DOHH2 (cell line): ENCODE measurements around the gene KRTAP19-7.

ENCODE experiments used
- H3F3A ChIP-seq: fragments of 200-600 bp; sonication (generic), shearing (Covaris generic); 2 replicates; pipeline ENCODE4 v1.6.0; 2016; ENCODE audit warnings: antibody characterized with exemption, mild to moderate bottlenecking; ENCODE audit not compliant: control insufficient read depth, insufficient read depth
- H3K27ac ChIP-seq: fragments of 200-600 bp; sonication (generic); 2 replicates; pipeline ENCODE4 v1.5.1; 2014; ENCODE audit warnings: low read depth, mild to moderate bottlenecking, low read length, moderate library complexity
- H3K27me3 ChIP-seq: fragments of 200-600 bp; sonication (generic); 2 replicates; pipeline ENCODE4 v1.6.1; 2014; ENCODE audit warnings: mild to moderate bottlenecking, low read length, mixed read lengths; ENCODE audit not compliant: control insufficient read depth
- H3K36me3 ChIP-seq: fragments of 200-600 bp; sonication (generic); 2 replicates; pipeline ENCODE4 v1.6.1; 2014; ENCODE audit warnings: mild to moderate bottlenecking, low read length, moderate library complexity, mixed read lengths; ENCODE audit not compliant: control insufficient read depth
- H3K4me1 ChIP-seq: fragments of 200-600 bp; sonication (generic); 2 replicates; pipeline ENCODE4 v1.6.1; 2014; ENCODE audit warnings: mild to moderate bottlenecking, low read length, mixed read lengths; ENCODE audit not compliant: control insufficient read depth
- H3K4me2 ChIP-seq: fragments of 200-600 bp; sonication (generic); 2 replicates; pipeline ENCODE4 v1.6.0; 2014; ENCODE audit warnings: mild to moderate bottlenecking, low read length, moderate library complexity
- H3K4me3 ChIP-seq: fragments of 200-600 bp; sonication (generic); 2 replicates; pipeline ENCODE4 v1.5.1; 2014; ENCODE audit warnings: mild to moderate bottlenecking, low read length, mixed read lengths
- H3K79me2 ChIP-seq: fragments of 200-600 bp; sonication (generic); 2 replicates; pipeline ENCODE4 v1.6.1; 2014; ENCODE audit warnings: mild to moderate bottlenecking, low read length, mixed read lengths; ENCODE audit not compliant: control insufficient read depth
- H3K9me2 ChIP-seq: fragments of 200-600 bp; sonication (generic); replicated peaks from 2 replicates; pipeline ENCODE4 v1.6.1; 2014; ENCODE audit warnings: mild to moderate bottlenecking, low read length, mixed read lengths; ENCODE audit not compliant: control insufficient read depth
- H3K9me3 ChIP-seq: fragments of 200-600 bp; sonication (generic); 2 replicates; pipeline ENCODE4 v1.6.1; 2014; ENCODE audit warnings: antibody characterized with exemption, low read length, mixed read lengths; ENCODE audit not compliant: control insufficient read depth, insufficient read depth
- H4K20me1 ChIP-seq: fragments of 200-600 bp; sonication (generic); 2 replicates; pipeline ENCODE4 v1.6.0; 2014; ENCODE audit warnings: low read depth, mild to moderate bottlenecking, antibody characterized with exemption, low read length, moderate library complexity; ENCODE audit not compliant: control insufficient read depth, insufficient read depth
- CTCF ChIP-seq: fragments of 200-600 bp; sonication (generic); IDR thresholded peaks from one replicate; pipeline ENCODE4 v1.5.1; 2014; ENCODE audit warnings: antibody characterized with exemption, mild to moderate bottlenecking, low read depth, low read length; ENCODE audit not compliant: poor library complexity, severe bottlenecking
- EZH2phosphoT487 ChIP-seq: fragments of 200-600 bp; sonication (generic); IDR thresholded peaks from 2 replicates; pipeline ENCODE4 v1.6.1; 2017; ENCODE audit warnings: borderline replicate concordance, mild to moderate bottlenecking, antibody characterized with exemption, low read length, moderate library complexity, mixed read lengths

The KRTAP19-7 gene

GRCh38 chr21:30580132-30580531 lies 19.0 kb upstream of the KRTAP19-7 start:
- Histone ChIP-seq H3K36me3 (no peaks in the 10 kb centered on the region), H3K9me2 (no peaks in the 10 kb centered on the region), H3K4me1 (no peaks in the 10 kb centered on the region), H3K79me2 (no peaks in the 10 kb centered on the region), H4K20me1 (no peaks in the 10 kb centered on the region), H3K4me2 (no peak overlapping the region), H3F3A (no peaks in the 10 kb centered on the region), H3K27me3 (no peaks in the 10 kb centered on the region), H3K4me3 (no peak overlapping the region), H3K27ac (no peak overlapping the region), H3K9me3 (no peaks in the 10 kb centered on the region)
- TF ChIP-seq EZH2phosphoT487, result no peak
- no peak for TF ChIP-seq CTCF

DNA sequence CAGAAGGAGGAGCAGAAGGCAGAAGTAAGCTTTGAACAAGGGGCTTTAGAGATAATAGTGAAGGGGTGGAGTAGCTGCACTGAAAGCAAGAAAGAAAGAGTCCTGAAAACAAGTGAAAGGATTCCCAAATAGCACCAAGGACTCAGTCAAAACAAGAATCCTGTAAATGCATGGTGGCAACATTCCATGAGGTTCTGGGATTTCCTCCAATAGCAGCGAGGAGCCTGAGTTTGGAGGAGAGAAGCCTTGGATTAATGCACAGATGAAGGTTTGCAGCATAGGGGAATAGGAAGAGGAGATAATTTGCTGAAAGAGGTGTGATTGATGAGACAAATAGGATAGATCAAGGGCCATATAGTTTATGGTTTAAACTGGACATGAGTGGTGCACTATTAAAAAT lies 18.2 kb upstream of the KRTAP19-7 start:
- Histone ChIP-seq H3K9me2 (no peaks in the 10 kb centered on the region), H3K36me3 (no peaks in the 10 kb centered on the region), H3K9me3 (no peaks in the 10 kb centered on the region), H3K79me2 (no peaks in the 10 kb centered on the region), H4K20me1 (no peaks in the 10 kb centered on the region), H3F3A (no peaks in the 10 kb centered on the region), H3K27ac (no peak overlapping the region), H3K4me1 (no peaks in the 10 kb centered on the region), H3K27me3 (no peaks in the 10 kb centered on the region), H3K4me3 (no peak overlapping the region), H3K4me2 (no peak overlapping the region)
- no peak for TF ChIP-seq EZH2phosphoT487
- TF ChIP-seq CTCF, result no peak

DNA sequence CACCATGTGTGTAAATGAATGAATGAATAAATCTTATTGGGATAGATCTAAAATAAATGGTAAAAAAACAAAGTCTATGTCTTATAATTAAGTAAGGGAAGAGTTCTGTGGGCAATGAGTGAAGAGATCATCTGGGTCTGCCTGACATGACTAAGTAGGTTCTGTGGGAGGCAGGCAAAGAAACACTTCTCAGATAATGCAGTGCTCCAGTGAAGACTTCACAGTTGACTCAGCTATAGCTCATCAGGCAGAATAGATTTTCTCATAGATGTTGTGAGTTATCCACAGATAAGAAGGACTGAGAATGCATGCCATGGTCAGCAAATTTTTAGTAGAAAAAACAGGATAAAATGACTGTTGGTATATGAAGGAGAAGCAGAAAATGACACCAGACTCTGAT lies 16.7 kb upstream of the KRTAP19-7 start:
- no peaks in the 10 kb centered on the region for H3K36me3 ChIP-seq
- H3K4me2 ChIP-seq, result no peak overlapping the region
- H3F3A ChIP-seq, result no peaks in the 10 kb centered on the region
- no peaks in the 10 kb centered on the region for H4K20me1 ChIP-seq
- no peaks in the 10 kb centered on the region for H3K79me2 ChIP-seq
- no peaks in the 10 kb centered on the region for H3K9me3 ChIP-seq
- H3K27me3 ChIP-seq, result no peaks in the 10 kb centered on the region
- H3K9me2 ChIP-seq, result no peaks in the 10 kb centered on the region
- no peak overlapping the region for H3K4me3 ChIP-seq
- no peak for TF ChIP-seq EZH2phosphoT487
- TF ChIP-seq CTCF, result no peak
- no peak overlapping the region for H3K27ac ChIP-seq
- H3K4me1 ChIP-seq, result no peaks in the 10 kb centered on the region

DNA sequence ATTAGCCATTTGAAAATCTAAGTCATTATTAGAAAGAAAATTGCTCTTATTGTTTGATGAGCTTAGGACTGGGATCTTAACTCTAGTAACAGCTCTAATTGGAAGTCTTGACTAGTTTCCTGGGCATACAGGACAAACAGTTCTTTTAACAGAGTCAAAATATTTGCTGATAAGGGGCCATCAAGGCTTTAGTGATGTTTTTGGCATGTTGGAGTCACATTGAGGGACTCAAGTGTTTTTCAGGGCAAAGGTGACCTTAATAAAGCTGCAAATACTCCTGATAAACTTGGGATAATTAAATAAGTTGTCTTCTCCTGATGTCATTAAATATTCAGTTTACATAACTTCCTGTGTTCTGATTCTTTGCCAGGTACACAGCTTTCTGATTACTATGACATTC lies 6.5 kb upstream of the KRTAP19-7 start:
- Histone ChIP-seq H3K4me2 (no peak overlapping the region), H3K36me3 (no peaks in the 10 kb centered on the region), H3F3A (no peaks in the 10 kb centered on the region), H3K4me1 (no peaks in the 10 kb centered on the region), H3K79me2 (no peaks in the 10 kb centered on the region), H3K4me3 (no peak overlapping the region), H3K27ac (no peak overlapping the region), H3K27me3 (no peaks in the 10 kb centered on the region), H3K9me2 (no peaks in the 10 kb centered on the region), H3K9me3 (no peaks in the 10 kb centered on the region), H4K20me1 (no peaks in the 10 kb centered on the region)
- TF ChIP-seq EZH2phosphoT487 (no peak), CTCF (no peak)
